Medulla oblongata (tissue), 1 donor: ENCODE measurements around the gene NUBP2.

ENCODE experiments used
- DNase-seq: peaks from one replicate; pipeline ENCODE4 v3.0.0-alpha.2; 2015; ENCODE audit errors: extremely low spot score

Gene NUBP2, protein sequence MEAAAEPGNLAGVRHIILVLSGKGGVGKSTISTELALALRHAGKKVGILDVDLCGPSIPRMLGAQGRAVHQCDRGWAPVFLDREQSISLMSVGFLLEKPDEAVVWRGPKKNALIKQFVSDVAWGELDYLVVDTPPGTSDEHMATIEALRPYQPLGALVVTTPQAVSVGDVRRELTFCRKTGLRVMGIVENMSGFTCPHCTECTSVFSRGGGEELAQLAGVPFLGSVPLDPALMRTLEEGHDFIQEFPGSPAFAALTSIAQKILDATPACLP

GRCh38 chr16:1782408-1783264 lies at the start of gene NUBP2, which contains the start of gene SPSB3:
Gene NUBP2 (plus strand): TSS chr16:1782960. CDS start chr16:1783021, 61 bp downstream.
Gene SPSB3 (minus strand): TSS chr16:1782571. CDS start chr16:1781483, 1,088 bp downstream.
- DNase-seq: peak; percentile 100

DNA sequence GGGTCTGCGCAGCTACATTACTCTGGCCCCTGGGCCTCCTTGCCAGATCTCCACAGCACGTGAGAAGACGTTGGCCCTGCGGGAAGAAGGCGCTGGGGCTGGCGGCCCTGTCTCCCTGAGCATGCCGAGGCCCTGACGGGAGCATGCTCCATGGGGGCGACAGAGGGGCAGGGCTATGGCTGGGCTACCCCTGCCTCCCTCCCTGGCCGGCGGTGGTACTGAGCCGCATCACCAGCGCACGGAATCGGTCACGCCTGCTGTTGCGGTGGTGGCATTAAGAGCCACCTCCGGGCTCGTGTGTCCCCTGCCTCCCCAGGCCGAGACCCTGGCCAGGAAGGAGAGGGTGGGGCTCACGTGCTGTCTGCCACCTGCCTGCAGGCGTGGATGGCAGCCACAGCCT lies 48.6 kb upstream of the NUBP2 start:
- DNase-seq: no peak

DNA sequence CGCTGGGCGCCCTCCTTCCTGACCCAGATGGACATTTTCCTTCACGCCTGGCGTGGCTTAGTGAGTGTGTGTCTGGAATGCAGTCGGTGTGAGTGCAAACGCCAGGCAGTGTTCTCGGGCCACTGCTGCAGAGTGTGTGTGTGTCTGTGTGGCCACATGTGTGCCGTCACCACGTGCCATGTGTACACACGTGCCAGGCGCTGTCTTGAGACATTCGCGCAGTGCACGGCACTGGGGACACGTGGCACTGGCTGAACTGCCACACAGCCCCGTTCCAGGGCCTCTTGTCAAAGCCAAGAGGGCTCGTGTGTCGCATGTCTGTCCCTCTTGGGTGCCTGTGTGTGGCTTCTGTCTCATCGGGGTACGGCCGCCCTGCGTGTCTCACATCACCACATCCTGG lies 47.9 kb upstream of the NUBP2 start:
- no peak for DNase-seq

GRCh38 chr16:1740234-1740633 lies 42.5 kb upstream of the NUBP2 start:
- no peak for DNase-seq

GRCh38 chr16:1740781-1741490 lies 41.8 kb upstream of the NUBP2 start:
- DNase-seq: no peak

DNA sequence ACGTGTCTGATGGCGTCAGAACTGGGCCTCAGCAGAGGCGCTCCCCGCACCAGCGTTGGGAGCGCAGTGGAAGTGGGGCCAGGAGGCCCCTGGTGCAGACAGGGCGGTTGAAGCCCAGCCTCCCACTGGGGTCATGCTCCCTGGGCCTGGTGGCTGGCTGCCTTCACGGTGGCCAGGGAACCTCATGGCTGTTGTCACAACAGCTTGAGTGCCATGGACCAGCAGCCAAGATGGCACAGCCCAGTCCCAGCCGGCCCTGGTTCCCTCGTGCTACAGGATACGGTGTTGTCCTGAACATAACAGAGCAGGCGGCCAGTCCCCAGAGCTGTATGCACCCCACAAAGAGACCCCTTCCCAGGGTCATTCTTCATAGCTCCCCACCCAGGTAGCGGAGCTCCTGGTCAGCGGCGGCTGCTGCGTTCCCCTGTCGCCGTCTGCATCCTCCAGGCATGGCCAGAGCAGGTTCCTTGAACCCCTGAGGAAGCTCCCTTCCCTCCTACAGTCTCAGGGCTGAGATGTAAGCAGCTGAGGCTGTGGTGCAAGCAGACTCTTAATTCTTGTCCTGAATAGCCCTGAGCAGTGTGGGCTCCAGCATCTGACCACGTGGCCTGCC lies 41.1 kb upstream of the NUBP2 start:
- peak; percentile 32 for DNase-seq

- no peak for DNase-seq
Observed at GRCh38 chr16:1743376-1744337, 39.1 kb upstream of the NUBP2 start.

DNA sequence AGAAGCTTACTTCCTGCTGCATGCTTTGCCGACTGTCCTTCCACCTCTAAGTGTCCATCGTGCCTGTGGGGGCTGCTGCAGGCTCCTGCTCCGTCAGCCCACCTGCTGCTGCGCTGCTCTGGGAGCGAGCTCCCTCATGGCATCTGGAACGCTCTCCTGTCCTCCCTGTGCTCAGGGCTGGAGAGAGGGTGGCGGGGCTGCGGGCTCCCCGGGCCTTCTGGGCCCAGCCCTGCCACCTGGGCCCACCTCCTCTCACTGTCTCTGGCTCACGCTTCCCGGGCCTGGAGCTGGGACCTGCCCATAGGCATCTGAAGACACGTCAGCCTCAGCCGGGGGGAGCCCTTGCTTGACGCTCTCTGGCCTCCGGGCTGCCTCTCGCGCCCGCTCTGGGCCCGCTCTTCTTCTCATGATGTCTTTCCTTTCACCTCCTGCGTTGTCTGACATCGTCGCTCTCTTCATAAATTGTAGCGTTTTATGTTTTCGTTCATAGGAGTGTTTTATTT lies 38.4 kb upstream of the NUBP2 start:
- DNase-seq: no peak

- no peak for DNase-seq
Observed at GRCh38 chr16:1745181-1745899, 37.4 kb upstream of the NUBP2 start.

DNA sequence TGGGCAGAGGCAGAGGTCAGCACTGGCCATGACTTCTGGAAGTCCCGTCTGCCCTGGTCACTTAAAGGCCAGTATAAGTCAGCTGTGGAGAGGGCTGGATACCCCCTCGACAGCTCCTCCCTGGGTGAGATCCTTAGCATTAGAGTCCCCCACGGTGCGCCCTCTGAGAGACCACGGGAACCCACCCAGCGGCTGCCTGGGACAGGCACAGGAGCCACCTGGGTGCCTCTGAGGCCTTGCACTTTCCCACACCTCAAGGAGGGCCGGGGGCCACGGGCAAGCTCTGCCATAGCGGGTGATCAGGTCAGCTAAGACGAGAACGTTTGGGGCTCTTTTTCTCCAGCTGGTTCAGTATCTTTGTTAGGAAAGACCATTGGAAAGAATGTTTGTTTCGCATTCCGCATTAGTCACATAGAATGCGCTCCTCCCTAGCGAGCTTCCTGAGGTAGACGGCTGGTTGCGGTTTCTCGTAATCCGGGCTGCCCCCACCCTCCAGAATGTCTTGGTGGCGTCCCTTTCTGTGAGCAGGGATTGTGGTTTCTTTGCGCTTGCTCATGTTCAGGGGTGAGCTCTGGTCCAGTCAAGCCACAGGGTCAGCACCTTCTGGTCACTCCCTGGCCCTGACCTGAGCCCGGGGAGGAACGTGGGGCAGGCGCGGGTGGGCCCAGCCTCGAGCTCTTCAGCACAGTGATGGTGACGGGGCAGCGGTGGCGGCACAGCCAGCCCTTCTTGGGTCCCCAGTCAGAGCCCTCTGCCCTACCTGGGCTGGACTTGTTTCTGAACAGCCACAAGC lies 36.7 kb upstream of the NUBP2 start:
- DNase-seq: no peak

DNA sequence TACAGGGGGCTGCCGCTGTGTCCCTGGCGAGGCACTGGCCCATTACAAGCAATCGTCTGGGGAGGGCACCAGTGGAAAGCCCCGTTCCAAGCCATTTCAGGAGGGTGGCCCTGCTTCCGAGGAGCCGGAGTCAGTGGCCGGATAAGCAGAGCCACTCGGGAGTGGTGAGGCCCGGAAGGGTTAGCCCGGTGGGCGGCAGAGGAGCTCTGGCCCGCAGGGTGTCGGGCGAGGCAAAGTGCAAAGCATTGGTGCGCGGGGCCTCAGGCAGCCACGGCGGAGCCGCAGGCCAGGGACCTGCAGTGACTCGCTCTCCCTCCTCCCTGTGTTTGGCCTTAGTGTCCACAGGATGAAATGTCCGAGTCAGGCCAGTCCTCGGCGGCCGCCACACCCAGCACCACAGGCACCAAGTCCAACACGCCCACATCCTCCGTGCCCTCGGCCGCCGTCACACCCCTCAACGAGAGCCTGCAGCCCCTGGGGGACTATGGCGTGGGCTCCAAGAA lies 36.0 kb upstream of the NUBP2 start:
- no peak for DNase-seq

- no peak for DNase-seq
Observed at GRCh38 chr16:1747934-1748333, 34.8 kb upstream of the NUBP2 start.

DNA sequence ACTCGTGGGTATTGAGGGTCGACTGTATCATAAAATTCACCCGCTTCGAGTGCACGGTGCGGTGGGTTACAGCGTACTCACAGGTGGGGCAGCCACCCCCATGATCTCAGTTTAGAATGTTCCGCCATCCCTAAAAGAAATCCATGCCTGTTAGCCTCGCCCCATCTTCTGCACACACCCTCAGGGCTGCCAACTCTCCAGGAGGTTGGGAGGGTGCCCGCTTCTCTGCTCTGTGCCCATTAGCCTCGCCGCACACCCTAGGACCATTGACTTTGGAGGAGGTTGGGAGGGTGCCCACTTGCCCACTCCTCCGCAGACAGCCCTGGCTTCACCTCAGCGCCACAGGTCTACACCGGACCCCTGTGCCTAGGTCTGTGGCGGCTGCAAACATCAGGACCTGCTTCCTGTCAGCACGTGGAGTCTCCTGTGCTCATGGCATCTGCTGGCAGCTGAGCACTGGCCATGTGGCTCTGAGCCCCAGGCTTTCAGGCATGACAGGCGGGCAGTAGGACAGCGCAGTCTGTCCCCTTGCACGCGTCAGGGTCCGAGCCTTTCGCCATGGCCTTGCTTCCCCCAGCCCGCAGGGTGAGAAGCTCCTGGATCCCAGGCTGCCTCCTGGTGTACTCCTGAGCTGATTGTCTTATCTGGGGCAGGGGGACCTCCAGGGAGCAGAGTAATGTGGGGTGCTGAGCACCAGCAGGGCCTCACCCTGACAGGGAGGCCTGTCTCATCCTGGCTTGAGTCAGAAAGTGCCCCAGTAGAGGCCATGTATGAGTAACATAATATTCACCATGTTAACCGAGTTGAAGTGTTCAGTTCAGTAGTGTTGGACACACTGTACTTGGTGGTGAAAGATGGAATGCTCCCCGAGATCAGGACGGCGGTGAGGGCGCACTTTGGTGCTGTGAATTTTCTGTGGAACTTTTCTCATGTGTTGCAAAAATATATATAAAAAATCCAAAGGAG lies 33.3 kb upstream of the NUBP2 start:
- no peak for DNase-seq

- DNase-seq: no peak
Observed at GRCh38 chr16:1751946-1752345, 30.8 kb upstream of the NUBP2 start.

DNA sequence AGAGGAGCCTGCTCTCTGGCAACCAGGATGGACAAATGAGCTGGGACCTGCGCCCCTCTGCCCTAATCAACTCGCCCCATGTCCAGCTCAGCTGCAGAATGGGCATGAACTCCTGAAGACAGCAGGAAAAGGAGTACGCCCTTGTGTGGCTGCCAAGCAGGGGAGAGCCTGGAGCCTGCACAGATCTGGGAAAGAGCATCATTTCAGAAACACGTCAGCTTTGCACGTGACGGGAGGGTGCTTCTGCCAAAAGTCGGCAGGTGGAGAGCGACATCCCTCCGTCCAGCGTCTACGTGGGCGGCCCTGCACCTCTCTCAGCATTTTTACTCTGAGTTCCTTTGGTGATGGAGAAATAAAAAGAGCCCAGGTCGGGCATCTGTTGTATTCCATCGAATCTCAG lies 29.9 kb upstream of the NUBP2 start:
- DNase-seq: no peak

DNA sequence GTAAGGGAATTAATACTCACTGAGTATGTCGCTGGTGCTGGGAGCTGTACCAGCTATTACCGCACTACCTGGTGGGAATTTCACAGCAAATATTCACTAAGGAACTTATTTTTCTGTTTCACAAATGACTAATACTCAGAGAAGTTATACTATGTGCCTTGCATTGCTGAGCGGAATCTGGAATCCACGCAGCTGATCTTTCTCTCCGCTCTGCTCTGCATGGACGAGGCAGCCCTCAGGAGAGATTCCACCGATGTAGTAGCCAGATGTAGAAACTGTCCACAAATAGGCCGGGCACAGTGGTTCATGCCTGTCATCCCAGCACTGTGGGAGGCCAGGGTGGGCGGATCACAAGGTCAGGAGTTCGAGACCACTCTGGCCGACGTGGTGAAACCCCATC lies 28.6 kb upstream of the NUBP2 start:
- DNase-seq: no peak

DNA sequence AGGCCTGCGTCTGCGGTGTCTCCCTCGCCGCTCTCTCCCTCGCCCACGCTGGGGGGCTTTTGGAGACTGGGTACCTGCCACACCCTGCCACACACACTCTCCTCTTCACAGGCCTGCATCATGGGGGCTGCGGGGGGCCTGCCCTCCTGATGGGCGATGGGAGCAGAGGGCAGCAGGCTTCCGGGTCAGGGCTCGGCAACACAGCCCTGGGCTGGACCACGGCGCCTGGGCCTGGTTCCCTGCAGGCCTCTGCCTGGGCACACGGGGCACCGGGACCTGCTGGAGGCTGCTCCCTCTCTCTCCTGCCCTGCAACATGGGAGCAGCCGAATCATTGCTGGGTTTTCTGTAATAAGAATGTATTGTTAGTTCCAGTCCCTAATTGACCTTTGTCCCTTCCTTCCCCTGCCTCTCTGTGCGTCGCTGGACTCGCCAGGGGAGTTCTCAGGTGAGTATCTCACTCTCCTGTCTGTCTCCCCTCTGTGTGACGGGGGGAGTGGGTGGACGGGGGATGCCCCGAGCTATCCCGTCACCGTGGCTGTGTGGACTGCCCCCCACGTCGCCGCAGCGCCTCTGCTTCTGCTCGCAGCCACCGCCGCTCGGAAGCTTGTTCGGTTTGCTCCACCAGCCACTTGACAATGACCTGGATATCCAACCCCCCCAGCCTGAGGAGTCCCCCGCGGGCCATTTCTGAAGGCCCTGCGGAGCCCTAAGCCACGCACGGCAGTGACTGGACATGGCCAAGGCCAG lies 24.9 kb upstream of the NUBP2 start:
- DNase-seq: no peak
